HG02981 (cell line): ENCODE measurements around the gene RUSF1.
"Not testable (repeated sequence)": the region's sequence is repeated elsewhere in the genome, so short reads cannot be mapped to it uniquely, and the experiment has no call there.

Experiments
- ATAC-seq: cut with Tn5 transposase; IDR thresholded peaks from one replicate; pipeline ENCODE4 v1.9.1; 2021; ENCODE audit warnings: mild to moderate bottlenecking, moderate library complexity; ENCODE audit not compliant: unreplicated experiment

The RUSF1 gene

GRCh38 chr16:31455601-31456314, 52.4 kb downstream of the RUSF1 start:
- ATAC-seq, result no peak

DNA sequence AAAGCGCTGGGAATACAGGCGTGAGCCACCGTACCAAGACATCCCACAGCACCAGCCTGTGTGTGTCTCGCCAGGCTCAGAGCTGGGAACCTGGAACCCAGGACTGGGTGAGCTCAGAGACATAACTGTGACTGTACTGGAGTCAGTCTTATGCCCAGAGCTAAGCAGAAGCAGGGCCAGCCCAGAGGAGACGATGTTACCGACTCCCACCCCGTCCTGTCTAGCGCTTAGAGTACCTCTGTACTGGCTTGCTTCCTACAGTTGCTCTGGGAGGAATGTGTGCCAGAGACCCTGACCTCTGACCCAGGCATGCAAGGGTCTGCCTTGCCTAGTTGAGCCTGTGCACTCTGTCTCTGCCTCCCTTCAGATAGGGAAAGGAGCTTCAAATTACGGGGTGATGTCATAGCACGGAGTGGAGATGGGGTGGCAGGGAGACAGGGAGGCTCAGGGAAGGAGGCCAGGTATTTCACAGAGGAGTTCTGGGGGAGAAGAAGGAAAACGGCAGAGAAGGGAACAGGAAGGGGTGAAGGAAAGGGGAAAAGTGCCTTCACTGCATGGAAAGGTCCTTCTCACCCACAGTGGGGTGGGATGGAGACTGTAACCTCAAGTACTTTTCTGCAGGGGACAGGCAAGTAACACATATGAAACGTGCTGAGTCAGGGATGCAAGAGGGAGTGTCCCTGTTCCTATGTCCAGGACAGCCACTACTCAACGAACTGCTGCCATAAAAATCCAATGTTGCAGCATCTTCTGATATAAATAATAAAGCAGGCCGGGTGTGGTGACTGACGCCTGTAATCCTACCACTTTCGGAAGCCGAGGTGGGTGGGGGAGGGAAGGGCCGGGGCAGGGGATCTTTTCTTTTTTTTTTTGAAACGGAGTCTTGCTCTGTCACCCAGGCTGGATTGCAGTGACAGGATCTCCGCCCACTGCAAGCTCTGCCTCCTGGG, 54.7 kb downstream of the RUSF1 start:
- ATAC-seq, result no peak

GRCh38 chr16:31452631-31453106, 55.5 kb downstream of the RUSF1 start:
- no peak for ATAC-seq

GRCh38 chr16:31451681-31452351, 56.4 kb downstream of the RUSF1 start:
- no peak for ATAC-seq

- no peak for ATAC-seq
These were observed 57.0 kb downstream of the RUSF1 start for GRCh38 chr16:31451201-31451600.

DNA sequence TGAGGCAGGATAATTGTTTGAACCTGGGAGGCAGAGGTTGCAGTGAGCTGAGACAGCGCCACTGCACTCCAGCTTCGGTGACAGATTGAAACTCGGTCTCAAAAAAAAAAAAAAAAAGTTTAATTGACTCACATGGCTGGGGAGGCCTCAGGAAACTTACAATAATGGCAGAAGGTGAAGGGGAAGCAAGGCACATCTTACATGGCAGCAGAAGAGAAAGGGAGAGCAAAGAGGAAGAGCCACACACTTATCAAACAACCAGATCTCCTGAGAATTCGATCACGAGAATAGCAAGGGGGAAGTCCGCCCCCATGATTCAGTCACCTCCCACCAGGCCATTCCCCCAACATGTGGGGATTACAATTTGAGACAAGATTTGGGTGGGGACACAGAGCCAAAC, 62.3 kb downstream of the RUSF1 start:
- ATAC-seq, result not testable (repeated sequence)

DNA sequence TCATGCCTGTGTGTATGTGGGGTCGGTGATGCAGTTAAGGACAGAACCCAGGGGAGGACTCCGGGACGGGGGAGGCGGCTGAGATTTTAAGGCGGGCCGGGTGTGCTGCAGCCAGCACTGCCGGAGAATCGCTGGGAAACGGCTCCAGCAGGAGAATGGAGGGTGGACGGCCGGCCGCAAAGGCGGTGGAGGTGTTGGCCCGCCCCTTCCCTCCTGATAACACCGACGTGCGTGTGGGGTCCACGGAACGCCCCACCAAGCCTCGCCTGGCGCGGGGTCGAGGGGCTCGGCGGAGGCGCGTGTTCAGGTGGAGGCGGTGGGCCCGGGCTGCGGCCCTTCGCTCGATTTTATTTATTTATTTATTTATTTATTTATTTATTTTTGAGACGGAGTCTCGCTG, 66.2 kb downstream of the RUSF1 start:
- no peak for ATAC-seq

DNA sequence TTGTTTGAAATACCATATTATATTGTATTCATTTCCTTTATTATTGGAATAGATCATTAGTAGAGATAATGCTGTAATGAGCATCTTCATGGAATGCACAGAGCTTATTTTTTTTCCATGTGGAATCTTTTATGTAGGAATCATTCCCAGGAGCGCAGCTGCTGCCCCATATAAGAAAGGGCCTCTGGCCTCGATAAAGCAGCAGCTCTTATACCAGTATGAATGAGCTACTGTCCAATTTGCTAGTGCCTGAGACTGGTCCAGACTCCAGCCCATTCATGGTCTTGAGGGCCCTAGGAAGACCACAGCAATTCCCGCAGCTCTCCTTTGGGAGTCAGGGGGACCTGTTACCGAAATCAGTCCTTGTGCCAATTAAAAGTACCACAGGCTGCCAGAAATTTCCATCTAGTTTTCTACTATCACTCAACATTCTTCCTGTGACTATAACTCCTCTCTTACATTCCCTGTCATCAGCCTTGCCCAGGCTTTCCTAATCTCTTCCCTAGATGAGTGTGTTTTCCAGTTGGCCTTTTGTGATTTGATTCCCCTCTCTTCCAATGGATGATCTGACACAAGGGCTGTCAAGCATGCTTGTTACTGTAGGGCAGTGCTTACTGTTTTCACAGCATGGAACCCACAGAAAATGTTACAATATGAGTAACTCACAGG, 67.5 kb downstream of the RUSF1 start:
- ATAC-seq, result no peak

GRCh38 chr16:31439519-31439918, 68.7 kb downstream of the RUSF1 start:
- no peak for ATAC-seq
